ENCODE data around the gene PHLDA3.
A peak's percentile ranks its signal among the peaks of the same experiment; 100 is the strongest.
"Not testable (repeated sequence)": the region's sequence is repeated elsewhere in the genome, so short reads cannot be mapped to it uniquely, and the experiment has no call there.

Gene PHLDA3

DNA sequence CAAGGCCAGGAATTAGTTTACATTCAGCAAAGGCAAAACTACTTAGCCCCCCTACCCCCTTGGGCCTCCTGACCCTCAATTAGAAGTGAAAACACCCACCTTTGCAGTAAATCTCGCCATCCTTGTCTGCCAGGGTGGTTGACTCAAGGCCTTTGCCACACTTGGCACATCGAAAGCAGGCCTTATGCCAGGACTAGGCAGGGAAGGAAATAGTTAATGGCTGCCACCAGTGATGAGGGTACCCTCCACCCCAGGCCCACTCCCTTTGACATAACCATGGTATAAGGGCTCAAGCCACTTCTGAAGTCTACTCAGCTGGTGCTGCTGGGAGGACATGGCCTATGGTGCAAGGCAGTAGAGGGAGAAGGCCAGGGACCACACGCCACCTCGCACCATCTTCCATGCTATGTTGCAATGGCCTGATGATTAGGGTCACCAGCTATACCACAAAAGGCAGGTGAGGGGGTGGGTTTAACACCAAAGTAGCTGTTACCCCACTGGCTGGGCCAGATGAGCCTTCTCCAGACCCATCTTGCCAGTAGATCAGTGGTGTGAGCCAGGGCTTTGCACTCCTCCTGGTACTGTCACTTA, 16.3 kb upstream of the PHLDA3 start:
- DNase-seq: no peak

GRCh38 chr1:201483373-201483949, 14.5 kb upstream of the PHLDA3 start:
- no peak for DNase-seq

DNA sequence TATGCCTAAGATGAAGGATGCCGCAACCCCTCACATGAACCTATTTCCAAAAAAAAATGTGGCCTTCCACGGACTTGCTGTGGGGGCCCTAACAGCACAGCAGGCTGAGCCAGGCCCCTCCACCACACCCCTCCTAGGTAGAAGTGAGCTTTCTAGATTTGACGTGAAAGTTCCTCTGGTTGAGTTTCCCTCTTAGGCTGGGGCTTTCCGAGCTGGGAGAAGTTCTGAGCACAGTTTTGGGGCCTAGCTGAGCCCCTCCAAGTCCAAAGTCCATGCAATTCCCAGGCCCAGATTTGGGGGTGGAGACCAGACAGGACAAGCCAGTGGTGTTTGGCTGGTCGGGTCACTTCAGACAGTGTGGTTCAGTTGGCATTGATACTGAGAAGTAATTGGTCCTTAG, 13.8 kb upstream of the PHLDA3 start:
- DNase-seq: no peak

GRCh38 chr1:201481761-201482493, 12.9 kb upstream of the PHLDA3 start:
- peak; percentile 88 for DNase-seq

DNA sequence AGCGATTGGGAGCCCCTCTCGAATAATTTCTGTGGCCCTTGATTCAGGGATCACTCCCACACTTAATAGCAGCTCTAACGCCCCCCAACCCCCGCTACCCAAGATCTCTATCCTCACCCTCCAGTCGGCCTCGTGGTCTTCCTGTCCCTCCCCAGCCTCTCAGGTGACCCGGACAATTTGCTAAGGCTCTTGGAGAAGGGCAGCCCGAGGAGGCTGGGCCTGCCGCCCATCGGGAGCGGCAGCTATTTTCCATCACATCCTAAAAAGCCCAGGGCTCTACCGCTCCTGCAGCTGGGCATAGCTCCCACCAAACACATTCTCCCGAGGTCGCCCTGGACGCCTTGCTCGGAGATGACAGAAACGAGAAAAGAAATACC, 12.0 kb upstream of the PHLDA3 start:
- no peak for DNase-seq

- DNase-seq: peak; percentile 83
These were observed 11.4 kb upstream of the PHLDA3 start for GRCh38 chr1:201480231-201481003.

GRCh38 chr1:201479201-201479730, 10.3 kb upstream of the PHLDA3 start:
- no peak for DNase-seq

DNA sequence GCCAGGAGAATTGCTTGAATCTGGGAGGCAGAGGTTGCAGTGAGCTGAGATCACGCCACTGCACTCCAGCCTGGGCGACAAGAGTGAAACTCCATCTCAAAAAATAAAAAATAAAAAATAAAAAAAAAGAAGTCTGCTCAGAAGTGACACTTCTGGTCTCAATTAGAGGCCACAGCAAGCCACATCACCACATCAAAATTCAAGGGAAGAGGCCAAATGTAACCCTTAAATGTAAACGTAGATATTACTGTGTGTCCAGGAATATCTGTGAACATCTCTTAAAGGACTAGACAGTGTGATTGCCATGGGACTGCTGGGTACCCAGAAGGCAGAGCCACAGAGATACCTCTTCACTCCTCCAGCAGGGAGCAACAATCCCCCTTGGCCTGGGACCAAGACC, 9.7 kb upstream of the PHLDA3 start:
- DNase-seq: not testable (repeated sequence)

GRCh38 chr1:201476670-201477344, 7.8 kb upstream of the PHLDA3 start:
- no peak for DNase-seq

DNA sequence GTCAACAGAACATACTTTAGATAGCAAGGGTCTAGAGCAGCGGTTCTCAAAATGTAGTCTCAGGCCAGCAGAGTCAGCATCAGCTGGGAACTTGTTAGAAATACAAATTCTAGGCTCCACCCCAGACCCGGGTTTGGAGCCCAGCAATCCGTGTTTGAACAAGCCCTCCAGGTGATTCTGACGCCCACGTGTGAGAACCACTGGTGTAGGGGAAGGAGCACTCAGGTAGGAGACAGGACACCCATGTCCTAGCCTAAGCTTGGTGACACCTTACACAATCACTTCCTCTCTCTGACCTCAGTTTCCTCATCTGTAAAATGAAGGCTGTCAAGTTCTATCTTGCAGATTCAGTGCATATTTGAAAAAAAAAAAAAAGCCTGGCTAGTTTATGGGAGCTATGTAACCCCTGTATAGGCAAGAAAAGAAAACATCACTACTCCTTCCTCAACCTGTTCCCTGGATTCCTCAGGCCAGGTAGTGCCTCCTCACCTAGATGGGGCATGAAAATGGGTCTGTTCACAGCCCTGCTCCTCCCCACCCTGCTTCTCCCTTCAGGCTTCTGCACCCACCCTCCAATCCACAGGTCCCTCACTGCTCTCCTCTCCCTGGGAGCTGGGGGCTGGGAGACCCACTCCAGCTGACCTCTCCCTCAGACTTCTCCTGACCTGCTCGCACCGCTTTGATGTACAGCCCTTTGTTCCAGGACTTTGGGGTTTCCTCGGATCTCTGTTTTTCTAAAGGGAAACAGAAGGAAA, 7.1 kb upstream of the PHLDA3 start:
- DNase-seq: no peak

- no peak for DNase-seq
These were observed 6.1 kb upstream of the PHLDA3 start for GRCh38 chr1:201475130-201475529.

DNA sequence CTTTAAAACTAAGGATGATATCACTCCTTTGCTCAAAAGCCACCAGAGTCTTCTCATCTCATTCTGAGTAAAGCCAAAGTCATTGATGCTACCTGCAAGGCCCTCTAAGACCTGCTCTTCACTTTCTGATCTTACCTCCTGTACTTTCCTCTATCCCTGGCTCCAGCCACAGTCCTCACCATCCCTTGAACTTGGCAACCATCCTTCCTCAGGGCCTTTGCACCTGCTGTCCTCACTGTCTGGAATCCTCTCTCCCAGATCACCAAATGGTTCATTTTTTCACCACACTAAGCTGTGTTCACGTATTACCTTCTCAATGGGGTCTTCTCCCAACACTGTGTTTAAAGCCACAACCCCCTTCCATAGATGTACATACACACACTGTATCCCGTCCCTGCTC, 4.3 kb upstream of the PHLDA3 start:
- no peak for DNase-seq

DNA sequence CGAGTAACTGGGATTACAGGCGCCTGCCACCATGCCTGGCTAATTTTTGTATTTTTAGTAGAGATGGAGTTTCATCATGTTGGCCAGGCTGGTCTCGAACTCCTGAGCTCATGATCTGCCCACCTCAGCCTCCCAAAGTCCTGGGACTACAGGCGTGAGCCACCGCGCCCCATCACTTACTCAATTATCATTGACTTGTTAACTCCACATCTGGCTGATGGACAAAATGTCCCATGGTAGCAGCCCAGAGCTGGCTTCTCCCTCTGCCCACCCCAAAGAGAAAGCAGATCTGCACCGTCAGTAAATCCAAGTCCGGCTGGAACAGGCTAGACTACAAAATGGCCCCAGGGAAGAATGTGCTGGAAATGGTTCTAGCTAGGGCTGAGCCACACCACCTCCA, 3.3 kb upstream of the PHLDA3 start:
- DNase-seq: not testable (repeated sequence)

DNA sequence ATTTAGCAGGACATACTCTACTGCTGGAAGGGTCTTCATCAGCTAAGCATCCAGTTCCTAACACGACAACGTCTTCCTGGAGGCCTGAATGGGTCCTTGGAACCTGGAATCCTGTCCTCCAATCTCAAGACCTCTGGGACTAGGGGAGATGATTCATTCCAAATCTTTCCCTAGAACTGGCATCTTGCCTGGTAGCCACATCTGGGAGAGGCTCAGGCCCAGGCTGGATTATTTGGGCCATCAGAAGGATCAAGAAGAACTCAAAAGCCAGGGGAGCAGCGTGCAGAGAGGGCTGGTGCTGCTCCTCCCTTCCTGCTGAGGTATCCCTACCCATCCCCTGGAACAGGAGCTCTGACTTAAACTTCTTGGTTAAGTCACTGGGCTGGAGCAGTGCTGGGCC, 2.8 kb upstream of the PHLDA3 start:
- DNase-seq: no peak

- DNase-seq: no peak
These were observed 1.6 kb upstream of the PHLDA3 start for GRCh38 chr1:201470581-201470980.

- DNase-seq: no peak
These were observed 672 bp upstream of the PHLDA3 start for GRCh38 chr1:201469645-201470074.

DNA sequence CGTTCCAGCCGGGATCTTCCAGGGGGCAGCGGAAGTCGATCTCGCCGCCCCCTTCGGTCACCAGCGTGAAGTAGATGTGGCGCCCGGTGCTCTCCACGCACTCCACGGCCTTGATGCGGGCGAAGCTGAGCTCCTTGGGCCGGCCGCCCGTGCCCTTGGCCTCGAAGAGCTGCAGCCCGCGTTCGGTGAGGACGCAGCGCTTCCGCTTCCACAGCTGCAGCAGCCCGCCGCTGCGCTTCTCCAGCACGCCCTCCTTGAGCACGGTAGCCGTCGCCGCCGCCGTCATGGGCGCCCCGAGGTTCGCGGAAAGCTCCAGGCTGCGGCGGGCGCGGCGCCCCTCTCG, 516 bp downstream of the PHLDA3 start:
- DNase-seq: no peak

DNA sequence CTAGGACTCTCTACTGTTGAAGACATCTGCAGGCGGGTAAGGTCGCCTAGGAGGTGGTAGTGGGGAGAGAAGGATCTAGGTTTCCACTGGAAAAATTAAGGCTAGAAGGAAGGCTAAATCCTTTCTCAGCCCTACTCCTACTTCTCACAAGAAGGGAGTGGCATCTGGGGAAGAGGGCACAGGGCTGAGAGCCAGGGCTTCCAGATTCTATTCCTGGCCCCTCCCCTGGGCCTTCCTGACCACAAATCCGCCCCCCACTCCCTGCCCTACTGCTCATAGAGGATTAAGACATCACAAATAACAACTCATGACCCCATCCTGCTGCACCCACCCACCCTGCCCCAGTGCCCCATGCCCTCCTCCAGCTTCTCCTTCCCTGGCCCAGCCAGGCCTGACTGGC, 2.5 kb downstream of the PHLDA3 start:
- DNase-seq: no peak

DNA sequence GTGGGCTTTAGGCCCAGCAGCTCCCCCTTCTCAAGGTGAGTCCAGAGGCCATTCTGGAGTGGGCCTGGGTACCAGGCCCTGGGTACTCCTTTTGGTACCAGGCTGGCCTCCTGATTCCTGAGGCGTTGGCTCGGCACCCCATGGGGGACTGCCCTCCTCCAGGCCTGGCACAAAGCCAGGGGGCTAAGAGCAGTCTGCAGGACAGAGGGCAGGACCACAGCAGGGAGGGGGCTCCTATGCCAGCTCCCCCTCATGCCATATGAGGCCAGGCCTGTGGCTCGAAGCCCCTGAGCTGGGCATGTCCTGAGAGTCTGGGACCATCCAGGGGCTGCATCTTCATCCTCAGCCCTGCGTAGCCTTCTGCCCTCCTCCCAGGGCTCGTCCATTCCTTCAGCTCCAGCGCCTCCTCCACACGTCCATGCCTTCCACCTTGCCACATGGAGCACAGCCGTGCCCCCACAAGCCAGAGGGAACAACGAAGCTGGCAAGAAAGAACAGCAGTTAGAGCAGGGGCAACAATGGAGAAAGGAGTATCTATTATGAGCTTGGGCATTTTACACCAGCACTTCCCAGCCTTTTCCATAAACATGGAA, 3.2 kb downstream of the PHLDA3 start:
- no peak for DNase-seq

- no peak for DNase-seq
These were observed 5.9 kb downstream of the PHLDA3 start for GRCh38 chr1:201463071-201463552.

GRCh38 chr1:201461645-201462441, 7.1 kb downstream of the PHLDA3 start:
- peak; percentile 67 for DNase-seq
